RWPE1 (cell line): ENCODE measurements around the gene FAM171A1.

Source experiments
- CTCF ChIA-PET: fragments of 350-600 bp; sonication (Branson Sonifier 250); formaldehyde crosslinking; extraction: SDS; loops from one replicate; lab custom pipeline; 2021; lab: Yijun Ruan, JAX
- POLR2A ChIA-PET: fragments of 400-600 bp; formaldehyde crosslinking; extraction: SDS; loops from one replicate; lab custom pipeline; 2020; ENCODE audit warnings: antibody characterized with exemption; ENCODE audit not compliant: low non-redundant PET; lab: Yijun Ruan, JAX
- DNase-seq: peaks from one replicate; pipeline ENCODE4 v3.0.0; 2012; ENCODE audit warnings: low spot score
- H3K27ac ChIP-seq: fragments of 450-650 bp; 2 replicates; pipeline ENCODE4 v1.5.1; 2017
- CTCF ChIP-seq: fragments of 450-650 bp; conservative IDR thresholded peaks from 2 replicates; pipeline ENCODE4 v1.5.1; 2017; ENCODE audit warnings: low read depth, mild to moderate bottlenecking

The FAM171A1 gene

DNA sequence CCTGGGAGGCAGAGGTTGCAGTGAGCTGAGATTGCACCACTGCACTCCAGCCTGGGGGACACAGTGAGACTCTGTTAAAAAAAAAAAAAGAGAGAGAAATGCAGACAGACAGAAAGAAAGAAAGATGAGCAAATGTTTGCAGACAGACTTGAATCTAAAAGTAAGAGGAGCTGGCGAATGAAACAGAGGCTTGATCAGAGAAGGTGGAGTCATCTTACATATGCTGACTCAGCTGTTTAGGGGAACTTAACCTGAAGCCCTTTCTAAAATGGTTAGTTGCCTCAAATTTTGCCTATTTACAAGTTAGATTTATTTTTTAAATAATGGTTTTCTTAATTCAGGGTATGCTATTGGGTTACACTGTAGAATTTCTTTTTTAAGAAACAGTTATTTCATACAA, 5.4 kb downstream of the FAM171A1 start:
- ChIA-PET CTCF (no interaction called here), POLR2A (no interaction called here)
- DNase-seq = no peak
- H3K27ac ChIP-seq = no peak overlapping the region
- TF ChIP-seq CTCF = no peak

DNA sequence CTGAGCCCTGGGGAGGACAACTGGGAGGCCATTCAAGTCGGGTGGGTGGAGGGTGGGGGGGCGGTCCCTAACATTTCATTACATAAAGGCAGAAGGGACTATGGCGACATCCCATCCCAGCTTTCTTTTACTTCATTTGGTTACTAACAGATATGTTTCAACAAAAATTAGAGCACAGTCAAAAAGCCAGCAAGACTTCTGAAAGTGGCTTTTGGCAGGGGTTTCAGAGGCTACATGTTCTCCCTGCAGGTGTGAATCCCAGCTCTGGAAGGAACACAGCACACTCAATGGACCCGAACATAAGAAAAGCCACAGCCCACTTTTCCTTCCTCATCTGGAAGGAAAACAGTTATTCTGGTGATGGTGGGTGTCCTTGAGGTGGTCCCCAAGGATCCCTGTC, 7.1 kb downstream of the FAM171A1 start:
- CTCF ChIA-PET = interaction anchor here (0.5 kb wide), 1 partner anchor 1864 kb away, joined by 4 read pairs; no protein-coding TSS in a partner anchor
- no peak overlapping the region for H3K27ac ChIP-seq
- DNase-seq = no peak
- POLR2A ChIA-PET = no interaction called here
- TF ChIP-seq CTCF = no peak

GRCh38 chr10:15363031-15363430, 8.1 kb downstream of the FAM171A1 start:
- ChIA-PET POLR2A (no interaction called here), CTCF (interaction anchor here (0.6 kb wide), 1 partner anchor 599 kb away, joined by 3 read pairs; no protein-coding TSS in a partner anchor)
- TF ChIP-seq CTCF = no peak
- DNase-seq = no peak
- no peak overlapping the region for H3K27ac ChIP-seq

GRCh38 chr10:15361131-15361530, 10.0 kb downstream of the FAM171A1 start:
- no peak for TF ChIP-seq CTCF
- CTCF ChIA-PET = no interaction called here
- no peak for DNase-seq

GRCh38 chr10:15360566-15360965, 10.5 kb downstream of the FAM171A1 start:
- no peak for DNase-seq
- ChIA-PET CTCF (no interaction called here), POLR2A (no interaction called here)
- no peak for TF ChIP-seq CTCF
- no peak overlapping the region for H3K27ac ChIP-seq

More at GRCh38 chr10:15361131-15361530, 10.0 kb downstream of the FAM171A1 start:
- POLR2A ChIA-PET = no interaction called here
- H3K27ac ChIP-seq = no peak overlapping the region

DNA sequence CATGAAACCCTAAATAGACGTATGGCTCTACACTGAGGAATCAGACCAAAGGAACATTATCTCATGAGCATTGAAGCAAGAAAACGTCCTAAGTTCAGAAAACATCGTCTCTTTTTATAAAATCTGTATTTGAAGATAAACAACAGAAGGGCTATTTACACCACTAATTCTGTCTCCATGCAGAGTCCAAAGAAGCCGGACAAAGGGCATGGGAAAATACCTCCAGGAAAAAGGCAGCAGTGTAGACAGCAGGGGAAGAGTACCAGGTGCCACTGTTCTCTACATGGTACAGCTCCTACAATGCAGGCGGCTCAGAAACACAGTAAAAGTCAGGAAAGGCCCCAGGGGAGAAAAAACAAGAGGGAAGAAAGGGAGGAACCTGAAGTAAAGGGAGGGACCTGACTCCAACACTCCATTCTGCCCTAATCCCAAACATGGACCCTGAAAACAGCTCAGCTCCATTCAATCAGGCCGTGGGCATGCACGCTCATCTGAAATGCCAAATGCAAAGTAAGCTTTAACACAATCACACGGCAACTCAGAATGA, 17.5 kb downstream of the FAM171A1 start:
- no peak for TF ChIP-seq CTCF
- no peak overlapping the region for H3K27ac ChIP-seq
- DNase-seq = no peak
- CTCF ChIA-PET = no interaction called here
- POLR2A ChIA-PET = no interaction called here

DNA sequence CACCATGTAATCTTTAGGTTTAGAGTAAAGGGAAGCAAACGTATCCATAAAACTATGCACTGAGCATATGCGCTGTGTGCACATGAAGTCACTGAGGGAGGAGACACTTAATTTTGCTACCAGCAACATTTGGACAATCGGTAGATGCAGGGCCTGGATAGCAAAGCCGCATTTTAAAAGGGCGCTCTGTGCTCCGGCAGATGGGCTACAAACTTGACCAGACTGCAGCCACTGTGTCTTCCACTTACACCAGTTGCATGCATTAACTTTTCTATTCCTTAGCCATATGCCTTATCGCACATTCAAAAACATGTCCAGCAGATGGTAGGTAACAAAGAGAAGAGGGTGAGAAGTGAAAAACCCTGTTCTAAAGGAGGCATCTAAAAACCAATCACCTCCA, 18.3 kb downstream of the FAM171A1 start:
- H3K27ac ChIP-seq = no peak overlapping the region
- no peak for DNase-seq
- POLR2A ChIA-PET = no interaction called here

More for the DNA sequence above, 18.3 kb downstream of the FAM171A1 start:
- CTCF ChIA-PET = no interaction called here
- TF ChIP-seq CTCF = no peak
